Measurements from ENCODE around the gene NME3.

Gene NME3

GRCh38 chr16:1793578-1794220, 22.4 kb upstream of the NME3 start, which contains the start of gene IGFALS:
TSS of gene IGFALS (minus strand) at chr16:1793705. CDS start at chr16:1793652, 53 bp downstream.
- DNase-seq, result no peak

- DNase-seq, result no peak
These were observed 21.7 kb upstream of the NME3 start for GRCh38 chr16:1792836-1793577.

GRCh38 chr16:1791943-1792812, 20.8 kb upstream of the NME3 start:
- no peak for DNase-seq

- no peak for DNase-seq
These were observed 20.1 kb upstream of the NME3 start for GRCh38 chr16:1791256-1791942.

- DNase-seq, result no peak
These were observed 19.4 kb upstream of the NME3 start for GRCh38 chr16:1790611-1791255.

- no peak for DNase-seq
These were observed 18.9 kb upstream of the NME3 start for GRCh38 chr16:1790261-1790610.

- DNase-seq, result no peak
These were observed 18.3 kb upstream of the NME3 start for GRCh38 chr16:1789643-1790045.

GRCh38 chr16:1788708-1789100, 17.4 kb upstream of the NME3 start:
- no peak for DNase-seq

GRCh38 chr16:1788095-1788707, 16.9 kb upstream of the NME3 start:
- no peak for DNase-seq

- DNase-seq, result no peak
These were observed 16.2 kb upstream of the NME3 start for GRCh38 chr16:1787322-1788094.

- DNase-seq, result no peak
These were observed 15.6 kb upstream of the NME3 start for GRCh38 chr16:1787056-1787321.

GRCh38 chr16:1786242-1787055, 15.1 kb upstream of the NME3 start:
- no peak for DNase-seq

GRCh38 chr16:1785846-1786170, 14.5 kb upstream of the NME3 start:
- no peak for DNase-seq

GRCh38 chr16:1784977-1785845, 13.9 kb upstream of the NME3 start:
- no peak for DNase-seq

GRCh38 chr16:1782408-1783264, 11.3 kb upstream of the NME3 start, which contains the start of the genes NUBP2 and SPSB3:
TSS of gene NUBP2 (plus strand) at chr16:1782960. CDS start at chr16:1783021, 61 bp downstream.
TSS of gene SPSB3 (minus strand) at chr16:1782571. CDS start at chr16:1781483, 1,088 bp downstream.
- peak; percentile 97 for DNase-seq

- no peak for DNase-seq
These were observed 10.5 kb upstream of the NME3 start for GRCh38 chr16:1781758-1782407.

- no peak for DNase-seq
These were observed 9.9 kb upstream of the NME3 start for GRCh38 chr16:1781254-1781653.

- no peak for DNase-seq
These were observed 9.3 kb upstream of the NME3 start for GRCh38 chr16:1780677-1781072.

All from DMS79 treated with DMSO at 0.1 percent for 48 hours (cell line).